HL-60 (cell line): ENCODE measurements around the gene KLHL22.

Experiments used
- DNase-seq, 2 experiments: peaks; one replicate each; pipeline ENCODE4 v3.0.0-alpha.2; 2010 to 2020; ENCODE audit warnings: low read depth in 1 of 2, low spot score in 1 of 2
- H3K27ac ChIP-seq: fragments of 250-450 bp; sonication (Bioruptor Pico); replicated peaks from 2 replicates; pipeline ENCODE4 v1.5.1; 2020; ENCODE audit warnings: mild to moderate bottlenecking, moderate library complexity
- H3K27me3 ChIP-seq: fragments of 250-450 bp; sonication (Bioruptor Pico); 2 replicates; pipeline ENCODE4 v1.5.1; 2021; ENCODE audit warnings: mild to moderate bottlenecking, moderate library complexity; ENCODE audit not compliant: insufficient read depth, poor library complexity, severe bottlenecking
- H3K4me3 ChIP-seq: replicated peaks from 2 replicates; pipeline ENCODE4 v1.5.1; 2011; ENCODE audit warnings: mild to moderate bottlenecking, control low read depth, low read length; ENCODE audit not compliant: insufficient read depth
- GABPA ChIP-seq: IDR thresholded peaks from 2 replicates; pipeline ENCODE4 v1.6.1; 2012; ENCODE audit warnings: low read depth
- POLR2AphosphoS5 ChIP-seq: IDR thresholded peaks from 2 replicates; pipeline ENCODE4 v1.6.1; 2012; ENCODE audit warnings: low read depth
- REST ChIP-seq: IDR thresholded peaks from 2 replicates; pipeline ENCODE4 v1.6.1; 2012; ENCODE audit warnings: low read depth; ENCODE audit not compliant: insufficient replicate concordance
- SPI1 ChIP-seq: IDR thresholded peaks from 2 replicates; pipeline ENCODE4 v1.6.1; 2012; ENCODE audit warnings: low read depth, mild to moderate bottlenecking, borderline replicate concordance
- TF ChIP-seq, protein P1 (sequence below): IDR thresholded peaks from one replicate; pipeline ENCODE4 v1.5.1; 2011; ENCODE audit warnings: low read length, control low read depth, inconsistent platforms; ENCODE audit not compliant: insufficient read depth

KLHL22 gene

DNA sequence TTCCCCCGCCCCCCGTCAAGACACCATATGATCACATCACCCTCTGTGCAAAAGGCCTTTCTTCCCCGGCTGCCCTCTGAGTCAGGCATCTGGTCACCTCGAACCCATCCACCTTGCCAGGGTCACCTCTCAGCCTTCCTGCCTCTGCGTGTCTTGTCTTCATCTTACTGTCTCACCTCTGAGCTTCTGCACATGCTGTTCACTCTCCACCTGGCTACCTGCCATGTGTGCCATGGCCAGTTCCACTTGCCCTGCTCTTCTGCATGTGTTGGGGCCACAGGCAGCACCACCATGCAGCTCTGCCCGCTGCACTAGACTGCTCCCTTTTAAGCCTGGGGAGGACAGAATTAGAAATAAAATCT lies 91.8 kb downstream of the KLHL22 start:
- H3K27ac ChIP-seq = no peak overlapping the region
- DNase-seq = no peak
- no peak for TF ChIP-seq GABPA
- TF ChIP-seq POLR2AphosphoS5 = no peak
- no peak for TF ChIP-seq SPI1
- TF ChIP-seq, protein P1, sequence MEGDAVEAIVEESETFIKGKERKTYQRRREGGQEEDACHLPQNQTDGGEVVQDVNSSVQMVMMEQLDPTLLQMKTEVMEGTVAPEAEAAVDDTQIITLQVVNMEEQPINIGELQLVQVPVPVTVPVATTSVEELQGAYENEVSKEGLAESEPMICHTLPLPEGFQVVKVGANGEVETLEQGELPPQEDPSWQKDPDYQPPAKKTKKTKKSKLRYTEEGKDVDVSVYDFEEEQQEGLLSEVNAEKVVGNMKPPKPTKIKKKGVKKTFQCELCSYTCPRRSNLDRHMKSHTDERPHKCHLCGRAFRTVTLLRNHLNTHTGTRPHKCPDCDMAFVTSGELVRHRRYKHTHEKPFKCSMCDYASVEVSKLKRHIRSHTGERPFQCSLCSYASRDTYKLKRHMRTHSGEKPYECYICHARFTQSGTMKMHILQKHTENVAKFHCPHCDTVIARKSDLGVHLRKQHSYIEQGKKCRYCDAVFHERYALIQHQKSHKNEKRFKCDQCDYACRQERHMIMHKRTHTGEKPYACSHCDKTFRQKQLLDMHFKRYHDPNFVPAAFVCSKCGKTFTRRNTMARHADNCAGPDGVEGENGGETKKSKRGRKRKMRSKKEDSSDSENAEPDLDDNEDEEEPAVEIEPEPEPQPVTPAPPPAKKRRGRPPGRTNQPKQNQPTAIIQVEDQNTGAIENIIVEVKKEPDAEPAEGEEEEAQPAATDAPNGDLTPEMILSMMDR = no peak
- no peak for TF ChIP-seq REST

GRCh38 chr22:20402960-20403778 lies 92.4 kb downstream of the KLHL22 start:
- no peak overlapping the region for H3K27ac ChIP-seq

More for the DNA sequence above, 91.8 kb downstream of the KLHL22 start:
- H3K27me3 ChIP-seq = no peaks in the 10 kb centered on the region
- no peak overlapping the region for H3K4me3 ChIP-seq

More at GRCh38 chr22:20402960-20403778, 92.4 kb downstream of the KLHL22 start:
- no peak for DNase-seq
- TF ChIP-seq GABPA = no peak
- TF ChIP-seq SPI1 = no peak
- TF ChIP-seq, protein P1 = no peak
- no peak for TF ChIP-seq POLR2AphosphoS5
- no peak for TF ChIP-seq REST
- Histone ChIP-seq H3K27me3 (no peaks in the 10 kb centered on the region), H3K4me3 (no peak overlapping the region)
